ENCODE measurements around the gene CA10. TPM values are rescaled to one million over a fixed set of nuclear protein-coding genes. Genes with fewer than 3 reads are reported as not detected.

CA10 gene
- total RNA-seq, 2 donors from 2014 or later = 0.22 to 0.37 TPM

GRCh38 chr17:52024300-52024870 is 134.1 kb downstream of the CA10 start:
- Mint-ChIP-seq H3K27me3 (ENCODE audit: insufficient read depth) (peaks cover 5% of the 10 kb centered on the region), H3K4me3 (no peak overlapping the region), H3K4me1 (peaks cover 10% of the 10 kb centered on the region), H3K27ac (no peak overlapping the region), H3K36me3 (ENCODE audit: low read depth) (no peaks in the 10 kb centered on the region), H3K9me3 (no peaks in the 10 kb centered on the region)
- Histone ChIP-seq H3K36me3 (ENCODE audit: control insufficient read depth, insufficient read depth, low read length) (no peaks in the 10 kb centered on the region), H3K4me1 (ENCODE audit: control insufficient read depth, insufficient read depth, low read length) (peaks cover 3% of the 10 kb centered on the region), H3K9me3 (ENCODE audit: control insufficient read depth, low read length) (peaks cover 17% of the 10 kb centered on the region), H3K4me3 (ENCODE audit: low read length) (no peak overlapping the region), H3K9ac (ENCODE audit: extremely low read depth, low read length, poor library complexity, severe bottlenecking) (no peak overlapping the region), H3K27me3 (ENCODE audit: control insufficient read depth, insufficient read depth, low read length, poor library complexity, severe bottlenecking) (no peaks in the 10 kb centered on the region), H3K27ac (ENCODE audit: low read depth, low read length) (no peak overlapping the region)
- 40 to 44% methylated on average over 1 to 2 of the region's 2 CpGs for WGBS, 2 experiments (ENCODE audit: insufficient coverage in 1 of 2, insufficient read length in 1 of 2)
- no peak for DNase-seq
- TF ChIP-seq CTCF (conservative IDR thresholded peaks at IDR 0.05) = no peak

DNA sequence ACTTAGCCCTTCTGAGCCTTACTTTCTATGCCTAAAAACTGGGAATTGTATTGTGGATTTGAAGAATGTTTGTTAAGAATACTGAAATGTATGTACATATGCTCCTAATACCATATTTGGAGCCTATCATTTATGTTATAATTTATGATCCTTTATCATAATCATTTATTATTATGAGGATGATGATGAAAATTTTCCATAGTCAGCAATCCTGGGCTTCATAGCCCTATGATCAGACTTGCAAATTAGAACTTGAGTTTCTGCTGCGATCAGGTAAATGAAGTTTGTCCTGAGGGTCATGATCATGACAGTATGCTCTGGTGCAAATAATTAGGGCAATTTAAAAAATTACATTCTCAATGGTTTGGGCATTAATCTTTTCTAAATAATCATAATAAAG is 147.4 kb downstream of the CA10 start:
- DNase-seq = no peak
- Mint-ChIP-seq H3K27me3 (ENCODE audit: insufficient read depth) (peaks cover 3% of the 10 kb centered on the region), H3K27ac (no peak overlapping the region), H3K4me3 (no peak overlapping the region), H3K4me1 (no peaks in the 10 kb centered on the region), H3K9me3 (no peaks in the 10 kb centered on the region), H3K36me3 (ENCODE audit: low read depth) (no peaks in the 10 kb centered on the region)
- H3K9me3 ChIP-seq (ENCODE audit: control insufficient read depth, low read length) = no peaks in the 10 kb centered on the region
- H3K4me3 ChIP-seq (ENCODE audit: low read length) = no peak overlapping the region
- H3K9ac ChIP-seq (ENCODE audit: extremely low read depth, low read length, poor library complexity, severe bottlenecking) = no peak overlapping the region
- no peaks in the 10 kb centered on the region for H3K27me3 ChIP-seq (ENCODE audit: control insufficient read depth, insufficient read depth, low read length, poor library complexity, severe bottlenecking)
- no peaks in the 10 kb centered on the region for H3K36me3 ChIP-seq (ENCODE audit: control insufficient read depth, insufficient read depth, low read length)
- no peak for TF ChIP-seq CTCF (conservative IDR thresholded peaks at IDR 0.05)
- 87 to 100% methylated on average over 1 of the region's 1 CpG for WGBS, 2 experiments (ENCODE audit: insufficient coverage in 1 of 2, insufficient read length in 1 of 2)
- no peaks in the 10 kb centered on the region for H3K4me1 ChIP-seq (ENCODE audit: control insufficient read depth, insufficient read depth, low read length)
- no peak overlapping the region for H3K27ac ChIP-seq (ENCODE audit: low read depth, low read length)

- no peak overlapping the region for H3K4me3 Mint-ChIP-seq
- Histone ChIP-seq H3K27me3 (ENCODE audit: control insufficient read depth, insufficient read depth, low read length, poor library complexity, severe bottlenecking) (no peaks in the 10 kb centered on the region), H3K4me3 (ENCODE audit: low read length) (no peak overlapping the region), H3K4me1 (ENCODE audit: control insufficient read depth, insufficient read depth, low read length) (no peaks in the 10 kb centered on the region), H3K9me3 (ENCODE audit: control insufficient read depth, low read length) (no peaks in the 10 kb centered on the region), H3K9ac (ENCODE audit: extremely low read depth, low read length, poor library complexity, severe bottlenecking) (no peak overlapping the region), H3K36me3 (ENCODE audit: control insufficient read depth, insufficient read depth, low read length) (no peaks in the 10 kb centered on the region), H3K27ac (ENCODE audit: low read depth, low read length) (no peak overlapping the region)
- WGBS, 2 experiments (ENCODE audit: insufficient coverage in 1 of 2, insufficient read length in 1 of 2) = 91 to 94% methylated on average over 3 of the region's 3 CpGs
- no peaks in the 10 kb centered on the region for H3K9me3 Mint-ChIP-seq
- no peak for DNase-seq
- H3K36me3 Mint-ChIP-seq (ENCODE audit: low read depth) = no peaks in the 10 kb centered on the region
- peaks cover 6% of the 10 kb centered on the region for H3K4me1 Mint-ChIP-seq
- no peak overlapping the region for H3K27ac Mint-ChIP-seq
- no peaks in the 10 kb centered on the region for H3K27me3 Mint-ChIP-seq (ENCODE audit: insufficient read depth)
- TF ChIP-seq CTCF (conservative IDR thresholded peaks at IDR 0.05) = no peak
Observed at GRCh38 chr17:51999654-52000053, 158.9 kb downstream of the CA10 start.
